ENCODE results near the gene SLC39A5. TPM values are rescaled to one million over a fixed set of nuclear protein-coding genes. Genes with fewer than 3 reads are reported as not detected.
"Not testable (repeated sequence)": the region's sequence is repeated elsewhere in the genome, so short reads cannot be mapped to it uniquely, and the experiment has no call there.

The SLC39A5 gene
- total RNA-seq, 1 donor from 2014 or later, result not detected

DNA sequence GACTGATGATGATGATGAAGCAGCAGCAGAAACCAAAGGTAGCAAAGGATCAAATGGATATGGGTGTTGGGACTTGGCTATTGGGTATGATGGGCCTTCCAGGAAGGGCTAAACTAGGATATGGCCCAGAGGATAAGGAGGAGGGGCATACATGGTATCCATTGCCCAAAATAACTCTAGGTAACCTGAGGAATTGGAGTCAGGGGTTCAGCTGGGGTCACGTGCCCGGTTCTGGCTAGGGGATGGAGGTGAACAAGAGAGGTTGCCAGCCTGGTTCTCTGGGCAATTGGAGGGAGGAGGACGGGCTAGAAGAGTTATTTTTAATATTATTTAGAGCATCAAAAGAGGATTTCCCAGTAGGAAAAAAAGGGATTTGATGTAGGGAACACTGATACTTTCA is 31.1 kb downstream of the SLC39A5 start:
- Histone ChIP-seq H3K9me3 (no peaks in the 10 kb centered on the region), H3K4me1 (peaks cover 27% of the 10 kb centered on the region), H3K4me3 (no peak overlapping the region), H3K27me3 (no peaks in the 10 kb centered on the region), H3K27ac (no peak overlapping the region), H3K36me3 (peaks cover 0 to 5% of the 10 kb centered on the region in 2 donors)
- TF ChIP-seq POLR2AphosphoS5 (IDR thresholded peaks at IDR 0.05; ENCODE audit: insufficient read depth in 1 of 2, low read depth in 1 of 2), result no peak
- no peak for TF ChIP-seq POLR2A (IDR thresholded peaks at IDR 0.05)
- TF ChIP-seq, protein P1, sequence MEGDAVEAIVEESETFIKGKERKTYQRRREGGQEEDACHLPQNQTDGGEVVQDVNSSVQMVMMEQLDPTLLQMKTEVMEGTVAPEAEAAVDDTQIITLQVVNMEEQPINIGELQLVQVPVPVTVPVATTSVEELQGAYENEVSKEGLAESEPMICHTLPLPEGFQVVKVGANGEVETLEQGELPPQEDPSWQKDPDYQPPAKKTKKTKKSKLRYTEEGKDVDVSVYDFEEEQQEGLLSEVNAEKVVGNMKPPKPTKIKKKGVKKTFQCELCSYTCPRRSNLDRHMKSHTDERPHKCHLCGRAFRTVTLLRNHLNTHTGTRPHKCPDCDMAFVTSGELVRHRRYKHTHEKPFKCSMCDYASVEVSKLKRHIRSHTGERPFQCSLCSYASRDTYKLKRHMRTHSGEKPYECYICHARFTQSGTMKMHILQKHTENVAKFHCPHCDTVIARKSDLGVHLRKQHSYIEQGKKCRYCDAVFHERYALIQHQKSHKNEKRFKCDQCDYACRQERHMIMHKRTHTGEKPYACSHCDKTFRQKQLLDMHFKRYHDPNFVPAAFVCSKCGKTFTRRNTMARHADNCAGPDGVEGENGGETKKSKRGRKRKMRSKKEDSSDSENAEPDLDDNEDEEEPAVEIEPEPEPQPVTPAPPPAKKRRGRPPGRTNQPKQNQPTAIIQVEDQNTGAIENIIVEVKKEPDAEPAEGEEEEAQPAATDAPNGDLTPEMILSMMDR (IDR thresholded peaks at IDR 0.05), result no peak
- no peak for DNase-seq (ENCODE audit: extremely low spot score in 2 of 2)
- intact Hi-C loops (cut with DNase I), result no loop called here

DNA sequence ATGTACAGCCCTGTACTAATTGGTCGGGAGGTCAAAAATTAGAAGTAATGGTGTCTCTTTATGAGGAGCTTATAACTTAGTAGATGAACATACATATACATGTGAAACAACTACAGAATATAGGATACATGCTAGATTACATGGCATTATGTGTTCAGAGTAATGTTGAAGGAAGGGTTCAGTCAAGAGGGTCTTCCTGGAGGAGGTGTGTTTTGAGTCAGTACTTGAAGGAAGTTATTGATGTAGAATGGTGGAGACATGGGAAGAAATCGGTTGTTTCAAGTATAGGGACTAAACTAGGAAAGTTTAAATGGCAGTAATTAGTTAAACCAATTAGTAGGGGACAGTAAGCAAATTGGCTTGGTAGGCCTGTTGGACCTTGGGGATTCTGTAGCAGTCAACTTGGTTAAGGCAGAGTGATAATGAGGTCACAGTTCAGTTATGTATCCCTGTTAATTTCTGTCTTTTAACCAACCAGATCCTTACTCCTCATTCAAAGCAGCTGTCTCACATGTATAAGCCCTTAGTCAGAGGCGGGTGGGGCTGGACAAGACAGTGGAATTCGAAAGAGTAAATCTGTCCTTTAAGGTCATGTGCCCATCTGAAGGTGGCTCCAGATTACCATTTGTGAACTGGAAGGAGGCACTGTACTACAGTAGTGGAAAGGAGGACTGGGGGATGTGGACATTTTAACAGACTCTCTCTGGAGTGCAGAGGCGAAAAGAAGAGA is 31.8 kb downstream of the SLC39A5 start:
- H3K9me3 ChIP-seq, result no peaks in the 10 kb centered on the region
- peaks cover 26% of the 10 kb centered on the region for H3K4me1 ChIP-seq
- no peak overlapping the region for H3K27ac ChIP-seq
- intact Hi-C loops (cut with DNase I), result no loop called here
- H3K36me3 ChIP-seq, result no peaks in the 10 kb centered on the region
- DNase-seq (ENCODE audit: extremely low spot score in 2 of 2), result no peak
- TF ChIP-seq POLR2AphosphoS5 (IDR thresholded peaks at IDR 0.05; ENCODE audit: insufficient read depth in 1 of 2, low read depth in 1 of 2), result no peak
- TF ChIP-seq, protein P1 (IDR thresholded peaks at IDR 0.05), result no peak
- no peak for TF ChIP-seq POLR2A (IDR thresholded peaks at IDR 0.05)
- H3K27me3 ChIP-seq, result no peaks in the 10 kb centered on the region
- no peak overlapping the region for H3K4me3 ChIP-seq

DNA sequence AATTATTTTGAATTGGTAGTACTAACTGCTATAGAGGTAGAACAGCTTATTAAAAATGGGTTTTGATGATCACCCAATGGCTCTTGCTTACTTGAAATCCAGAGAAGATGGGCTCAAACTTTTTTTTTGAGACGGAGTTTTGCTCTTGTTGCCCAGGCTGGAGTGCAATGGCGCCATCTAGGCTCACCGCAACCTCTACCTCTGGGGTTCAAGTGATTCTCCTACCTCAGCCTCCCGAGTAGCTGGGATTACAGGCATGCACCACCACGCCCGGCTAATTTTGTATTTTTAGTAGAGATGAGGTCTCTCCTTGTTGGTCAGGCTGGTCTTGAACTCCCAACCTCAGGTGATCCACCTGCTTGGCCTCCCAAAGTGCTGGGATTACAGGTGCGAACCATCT is 33.1 kb downstream of the SLC39A5 start:
- H3K4me3 ChIP-seq; H3K27me3 ChIP-seq; H3K27ac ChIP-seq; H3K9me3 ChIP-seq; intact Hi-C loops (cut with DNase I); DNase-seq (ENCODE audit: extremely low spot score in 2 of 2); H3K36me3 ChIP-seq: not testable (repeated sequence)
- peaks cover 24% of the 10 kb centered on the region for H3K4me1 ChIP-seq

DNA sequence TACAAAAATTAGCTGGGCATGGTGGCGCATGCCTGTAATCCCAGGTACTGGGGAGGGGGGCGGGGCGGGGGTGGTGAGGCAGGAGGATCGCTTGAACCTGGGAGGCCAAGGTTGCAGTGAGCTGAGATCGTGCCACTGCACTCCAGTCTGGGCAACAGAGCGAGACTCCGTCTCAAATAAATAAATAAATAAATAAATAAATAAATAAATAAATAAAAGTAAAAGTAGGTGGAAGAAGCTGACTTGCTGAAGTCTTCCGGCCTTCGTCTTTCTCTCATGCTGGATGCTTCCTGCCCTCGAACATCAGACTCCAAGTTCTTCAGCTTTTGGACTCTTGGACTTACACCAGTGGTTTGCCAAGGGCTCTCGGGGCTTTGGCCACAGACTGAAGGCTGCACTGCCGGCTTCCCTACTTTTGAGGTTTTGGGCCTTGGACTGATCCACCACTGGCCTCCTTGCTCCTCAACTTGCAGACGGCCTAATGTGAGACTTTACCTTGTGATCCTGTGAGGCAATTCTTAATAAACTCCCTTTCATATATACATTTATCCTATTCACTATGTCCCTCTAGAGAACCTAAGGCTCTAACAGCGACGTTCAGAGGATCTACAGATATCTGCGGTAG is 36.3 kb downstream of the SLC39A5 start:
- DNase-seq (ENCODE audit: extremely low spot score in 2 of 2); H3K27me3 ChIP-seq; H3K36me3 ChIP-seq; intact Hi-C loops (cut with DNase I); H3K9me3 ChIP-seq: not testable (repeated sequence)
- Histone ChIP-seq H3K27ac (peak overlapping the region; percentile 88), H3K4me1 (peaks cover 21% of the 10 kb centered on the region), H3K4me3 (peak overlapping the region; percentile 57 to 74)

DNA sequence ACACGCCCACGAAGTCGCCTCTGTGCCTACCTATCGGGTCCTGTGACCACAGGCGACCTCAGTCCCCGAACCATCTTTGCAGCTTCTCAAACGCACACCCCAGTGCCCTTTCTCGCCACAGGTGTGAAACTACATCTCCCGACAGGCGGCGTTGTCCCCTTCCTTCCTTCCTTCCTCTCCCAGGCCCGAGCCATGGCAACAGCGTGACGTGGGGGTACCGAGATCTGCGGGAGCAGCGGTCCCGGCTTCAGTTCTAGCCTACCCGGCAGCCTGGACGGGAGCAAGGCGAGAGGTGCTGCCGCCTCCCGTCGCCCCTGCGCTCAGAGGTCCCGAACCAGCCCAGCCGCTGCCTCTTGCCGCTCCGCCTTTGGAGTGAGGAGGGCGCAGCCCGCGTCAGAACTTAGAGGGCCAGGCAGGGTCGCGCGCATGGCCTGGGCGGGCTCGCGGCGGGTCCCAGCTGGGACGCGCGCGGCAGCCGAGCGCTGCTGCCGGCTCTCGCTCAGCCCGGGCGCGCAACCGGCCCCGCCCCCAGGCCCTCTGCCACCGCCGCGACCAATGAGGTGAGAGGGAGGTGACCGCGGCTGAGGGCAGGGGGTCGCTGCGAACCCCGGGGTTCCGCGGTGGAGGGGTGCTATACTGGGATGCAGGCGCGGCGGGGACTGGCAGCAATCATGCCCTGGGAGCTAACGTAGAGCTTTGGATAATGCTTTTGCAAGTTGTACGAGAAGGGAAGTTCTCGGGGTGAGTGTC is 37.0 kb downstream of the SLC39A5 start, which contains the start of gene COQ10A:
COQ10A (plus strand) TSS at position 250 of the 750 bp plus-strand sequence; CDS start at position 427, 177 bp downstream.
- Histone ChIP-seq H3K4me1 (peaks cover 21% of the 10 kb centered on the region), H3K36me3 (peaks cover 0 to 7% of the 10 kb centered on the region in 2 donors), H3K4me3 (peak within 1 kb of the TSS; percentile 57 to 74), H3K27ac (peak within 1 kb of the TSS; percentile 88), H3K27me3 (no peaks in the 10 kb centered on the region), H3K9me3 (no peaks in the 10 kb centered on the region)
- intact Hi-C loops (cut with DNase I), result no loop called here
- peak in 1 of 2 donors; percentile 78 for TF ChIP-seq POLR2A (IDR thresholded peaks at IDR 0.05)
- TF ChIP-seq, protein P1 (IDR thresholded peaks at IDR 0.05), result peak; percentile 40 to 71 (median 41)
- TF ChIP-seq POLR2AphosphoS5 (IDR thresholded peaks at IDR 0.05; ENCODE audit: insufficient read depth in 1 of 2, low read depth in 1 of 2), result peak; percentile 81 to 93
- peak in 1 of 2 donors; percentile 91 for DNase-seq (ENCODE audit: extremely low spot score in 2 of 2)
